GM21381 (cell line): Measurements from ENCODE around the gene SUSD5.
"Not testable (repeated sequence)": the region's sequence is repeated elsewhere in the genome, so short reads cannot be mapped to it uniquely, and the experiment has no call there.

Source experiments
- ATAC-seq: cut with Tn5 transposase; IDR thresholded peaks from one replicate; pipeline ENCODE4 v1.9.1; 2021; ENCODE audit warnings: mild to moderate bottlenecking, moderate library complexity; ENCODE audit not compliant: unreplicated experiment

The SUSD5 gene

DNA sequence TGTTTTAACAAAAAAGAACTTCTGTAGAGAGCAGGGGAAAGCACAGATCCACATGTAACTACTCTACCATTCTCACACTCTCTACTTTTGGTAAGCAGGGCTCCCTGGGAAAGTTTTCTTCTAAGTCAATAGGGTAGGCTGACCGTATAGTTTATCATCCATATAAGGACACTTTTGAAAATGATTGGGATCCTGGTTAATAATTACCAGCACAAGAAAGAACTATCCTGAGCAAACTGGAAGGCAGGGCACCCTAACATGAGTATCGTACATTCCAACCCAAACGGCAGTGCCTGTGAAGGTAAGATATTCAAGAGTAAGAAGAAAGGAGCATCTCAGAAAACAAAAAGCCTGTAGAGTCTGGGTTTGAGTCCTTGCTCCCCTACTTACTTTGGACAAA, 22.1 kb downstream of the SUSD5 start:
- no peak for ATAC-seq

DNA sequence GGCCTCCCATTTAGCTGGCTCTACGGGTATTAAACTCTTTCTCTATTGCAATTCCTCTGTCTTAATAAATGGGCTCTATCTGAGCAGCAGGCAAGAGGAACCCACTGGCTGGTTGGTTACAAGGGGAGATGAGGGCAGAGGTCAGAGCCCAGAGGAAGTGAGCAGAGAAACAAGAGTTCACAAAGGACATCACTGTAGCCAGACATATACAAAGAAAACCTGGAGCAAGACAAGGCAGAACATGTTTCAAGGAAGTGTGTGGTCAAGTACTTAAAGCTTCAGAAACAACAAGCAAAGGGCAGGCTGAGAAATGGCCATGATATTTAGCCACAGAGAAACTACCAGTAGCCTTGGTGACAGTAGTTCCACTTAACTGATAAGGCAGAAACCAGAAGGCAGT, 24.3 kb downstream of the SUSD5 start:
- ATAC-seq = no peak

GRCh38 chr3:33187368-33187634, 31.3 kb downstream of the SUSD5 start:
- no peak for ATAC-seq

GRCh38 chr3:33186524-33187367, 31.9 kb downstream of the SUSD5 start:
- no peak for ATAC-seq

DNA sequence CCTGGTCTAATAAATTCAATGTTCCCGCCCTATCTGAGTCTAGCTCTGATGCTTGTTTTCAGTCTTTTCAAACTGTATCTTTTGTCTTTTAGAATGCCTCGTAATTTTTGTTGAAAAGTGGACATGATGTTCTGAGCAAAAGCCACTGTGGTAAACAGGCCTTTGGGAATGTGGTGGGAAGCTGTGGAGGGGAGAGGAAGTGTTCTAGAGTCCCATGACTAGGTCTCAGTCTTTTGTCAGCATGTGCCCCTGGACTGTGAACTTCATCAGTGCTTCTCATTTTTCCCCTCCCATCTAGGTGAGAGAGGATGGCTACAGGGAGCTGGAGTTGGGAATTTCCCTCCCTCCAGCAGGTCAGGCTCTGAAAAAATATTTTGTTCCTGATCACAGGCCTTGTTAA, 33.7 kb downstream of the SUSD5 start:
- ATAC-seq = no peak

DNA sequence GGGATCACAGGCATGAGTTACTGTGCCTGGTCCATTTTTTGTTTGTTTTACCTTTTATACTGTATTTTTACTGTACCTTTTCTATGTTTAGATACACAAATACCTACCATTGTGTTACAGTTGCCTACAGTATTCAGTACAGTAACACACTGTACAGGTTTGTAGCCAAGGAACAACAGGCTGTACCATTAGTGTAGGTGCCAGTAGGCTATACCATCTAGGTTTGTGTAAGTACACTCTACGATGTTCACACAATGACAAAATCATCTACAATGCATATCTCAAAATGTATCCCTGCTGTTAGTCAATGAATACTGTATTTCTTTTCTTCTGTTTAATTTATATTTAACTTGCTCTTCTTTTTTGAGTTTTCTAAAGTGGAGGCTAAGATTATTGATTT, 37.0 kb downstream of the SUSD5 start:
- not testable (repeated sequence) for ATAC-seq

- no peak for ATAC-seq
Measured at GRCh38 chr3:33181229-33181628, 37.4 kb downstream of the SUSD5 start.

GRCh38 chr3:33179132-33179531, 39.5 kb downstream of the SUSD5 start:
- no peak for ATAC-seq

- ATAC-seq = no peak
Measured at GRCh38 chr3:33174711-33175414, 43.7 kb downstream of the SUSD5 start.

- ATAC-seq = no peak
Measured at GRCh38 chr3:33174095-33174494, 44.5 kb downstream of the SUSD5 start.

GRCh38 chr3:33173672-33174071, 44.9 kb downstream of the SUSD5 start:
- no peak for ATAC-seq

DNA sequence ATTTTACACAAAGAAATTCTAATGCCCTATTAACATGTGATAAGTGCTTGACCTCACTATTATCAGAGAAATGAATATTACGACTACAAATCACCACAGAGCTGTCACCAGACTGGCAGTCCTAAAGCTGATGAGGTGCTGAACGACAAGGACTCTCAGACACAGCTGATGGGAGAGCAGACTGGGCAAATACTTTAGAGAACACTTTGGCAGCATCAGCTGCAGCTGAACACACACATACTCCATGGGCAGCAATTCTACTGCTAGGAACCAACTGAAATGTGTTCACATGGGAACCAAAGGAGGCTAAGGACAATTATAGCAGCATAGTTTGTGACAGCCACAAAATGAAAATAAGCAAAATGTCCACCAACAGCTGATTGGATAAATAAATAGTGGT, 45.5 kb downstream of the SUSD5 start:
- ATAC-seq = no peak

GRCh38 chr3:33171580-33171979, 47.0 kb downstream of the SUSD5 start:
- no peak for ATAC-seq

- ATAC-seq = no peak
Measured at GRCh38 chr3:33170531-33170930, 48.1 kb downstream of the SUSD5 start.

DNA sequence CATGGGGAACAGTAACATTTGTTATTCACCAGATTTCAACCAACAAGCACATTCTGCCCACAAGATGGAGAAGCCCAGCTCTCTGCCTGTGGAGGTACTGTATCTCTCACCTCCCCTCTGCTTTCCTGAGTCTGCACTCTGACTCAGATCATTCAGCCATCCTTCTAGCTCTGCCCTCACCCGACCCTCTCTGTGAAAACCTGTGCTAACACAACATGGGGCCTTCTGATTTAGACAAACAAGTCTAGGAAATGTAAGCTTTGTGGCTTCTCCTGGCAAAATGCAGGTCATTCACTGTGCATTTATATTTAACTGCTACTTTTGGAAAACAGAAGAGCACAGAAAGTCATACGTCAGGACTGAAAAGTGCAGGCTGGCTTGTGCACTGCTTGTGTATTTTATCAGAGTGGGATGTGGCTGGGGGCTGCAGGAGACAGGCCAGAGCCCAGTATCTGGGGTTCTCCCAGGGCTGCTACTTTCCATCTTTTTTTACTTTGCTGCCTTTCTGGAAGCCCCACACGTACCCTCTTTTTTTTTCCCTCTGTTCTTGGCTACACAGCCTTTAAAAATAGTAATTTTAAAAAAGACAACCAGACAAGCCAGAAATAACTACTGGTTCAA, 50.8 kb downstream of the SUSD5 start:
- no peak for ATAC-seq

DNA sequence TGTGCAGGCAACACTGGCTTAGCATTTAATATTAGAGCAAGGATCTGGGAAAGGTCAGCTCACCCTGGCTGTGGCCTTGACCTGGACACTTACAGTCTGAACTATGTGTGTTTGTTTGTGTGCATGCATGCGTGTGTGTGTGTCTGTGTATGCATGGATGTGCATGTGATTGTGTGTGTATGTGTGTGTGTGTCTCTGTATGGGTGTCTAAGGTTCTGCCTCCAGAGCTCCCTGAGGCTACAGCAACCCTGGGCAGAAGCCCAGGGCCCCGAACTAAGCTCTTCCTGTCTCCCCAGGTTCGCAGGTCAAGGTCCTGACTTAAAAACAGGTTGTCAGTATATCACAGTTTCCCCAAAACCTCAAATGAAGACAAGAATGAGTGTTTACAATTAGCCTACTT, 51.3 kb downstream of the SUSD5 start:
- ATAC-seq = no peak

GRCh38 chr3:33166095-33166494, 52.5 kb downstream of the SUSD5 start:
- ATAC-seq = no peak

GRCh38 chr3:33165372-33165771, 53.2 kb downstream of the SUSD5 start:
- ATAC-seq = no peak

DNA sequence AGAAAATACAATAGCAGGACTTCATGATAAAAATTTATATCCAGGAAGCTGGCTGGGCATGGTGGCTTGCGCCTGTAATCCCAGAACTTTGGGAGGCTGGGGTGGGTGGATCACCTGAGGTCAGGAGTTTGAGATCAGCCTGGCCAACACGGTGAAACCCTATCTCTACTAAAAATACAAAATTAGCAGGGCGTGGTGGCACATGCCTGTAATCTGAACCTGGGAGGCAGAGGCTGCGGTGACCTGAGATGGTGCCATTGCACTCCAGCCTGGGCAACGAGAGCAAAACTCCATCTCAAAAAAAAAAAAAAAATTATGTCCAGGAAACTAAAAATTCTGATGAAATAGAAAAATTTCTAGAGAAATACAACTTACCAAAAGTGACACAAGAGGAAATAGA, 56.0 kb downstream of the SUSD5 start:
- ATAC-seq = not testable (repeated sequence)

DNA sequence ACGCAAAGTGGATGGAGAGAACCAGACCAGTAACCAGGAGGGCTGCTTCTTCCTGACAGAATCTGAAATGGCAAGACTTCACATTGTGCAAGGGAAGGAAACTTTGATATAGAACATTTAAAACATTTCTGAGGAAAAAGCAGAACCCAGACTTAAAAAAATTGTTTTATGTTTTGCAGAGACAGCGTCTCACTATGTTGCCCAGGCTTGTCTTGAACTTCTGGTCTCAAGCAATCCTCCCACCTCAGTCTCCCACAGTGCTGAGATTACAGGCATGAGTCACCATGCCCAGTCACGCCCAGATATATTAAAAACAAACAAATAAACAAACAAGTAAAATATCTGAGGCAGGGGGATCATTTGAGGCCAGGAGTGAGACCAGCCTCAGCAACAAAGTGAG, 58.6 kb downstream of the SUSD5 start:
- no peak for ATAC-seq

GRCh38 chr3:33159234-33159633, 59.4 kb downstream of the SUSD5 start:
- no peak for ATAC-seq

DNA sequence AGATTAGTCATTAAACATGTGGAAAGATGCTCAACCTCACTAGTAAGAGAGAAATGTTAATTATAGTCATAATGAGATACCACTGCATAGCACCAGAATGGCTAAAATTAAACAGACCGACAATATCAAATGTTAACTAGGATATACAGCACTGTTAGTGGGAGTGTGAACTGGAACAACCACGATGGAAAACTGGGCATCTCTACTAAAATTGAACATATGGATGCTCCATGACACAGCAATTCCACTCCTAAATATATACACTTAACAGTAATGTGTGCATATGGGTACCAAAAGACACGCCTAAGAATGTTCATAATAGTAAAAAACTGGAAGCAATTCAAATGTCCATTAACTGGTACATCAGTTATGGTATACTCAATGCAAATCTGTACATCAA, 63.3 kb downstream of the SUSD5 start:
- ATAC-seq = no peak
